HL-60 (cell line): ENCODE measurements around the gene CD99.

Experiments used
- DNase-seq, 2 experiments: peaks; one replicate each; pipeline ENCODE4 v3.0.0-alpha.2; 2010 to 2020; ENCODE audit warnings: low read depth in 1 of 2, low spot score in 1 of 2
- H3K27ac ChIP-seq: fragments of 250-450 bp; sonication (Bioruptor Pico); replicated peaks from 2 replicates; pipeline ENCODE4 v1.5.1; 2020; ENCODE audit warnings: mild to moderate bottlenecking, moderate library complexity
- H3K27me3 ChIP-seq: fragments of 250-450 bp; sonication (Bioruptor Pico); 2 replicates; pipeline ENCODE4 v1.5.1; 2021; ENCODE audit warnings: mild to moderate bottlenecking, moderate library complexity; ENCODE audit not compliant: insufficient read depth, poor library complexity, severe bottlenecking
- H3K4me3 ChIP-seq: replicated peaks from 2 replicates; pipeline ENCODE4 v1.5.1; 2011; ENCODE audit warnings: mild to moderate bottlenecking, control low read depth, low read length; ENCODE audit not compliant: insufficient read depth
- GABPA ChIP-seq: IDR thresholded peaks from 2 replicates; pipeline ENCODE4 v1.6.1; 2012; ENCODE audit warnings: low read depth
- POLR2AphosphoS5 ChIP-seq: IDR thresholded peaks from 2 replicates; pipeline ENCODE4 v1.6.1; 2012; ENCODE audit warnings: low read depth
- SPI1 ChIP-seq: IDR thresholded peaks from 2 replicates; pipeline ENCODE4 v1.6.1; 2012; ENCODE audit warnings: low read depth, mild to moderate bottlenecking, borderline replicate concordance
- TF ChIP-seq, protein P1 (sequence below): IDR thresholded peaks from 2 replicates; pipeline ENCODE4 v1.6.1; 2012; ENCODE audit warnings: low read depth; ENCODE audit not compliant: insufficient replicate concordance
- TF ChIP-seq, protein P2 (sequence below): IDR thresholded peaks from one replicate; pipeline ENCODE4 v1.5.1; 2011; ENCODE audit warnings: low read length, control low read depth, inconsistent platforms; ENCODE audit not compliant: insufficient read depth

CD99 gene

DNA sequence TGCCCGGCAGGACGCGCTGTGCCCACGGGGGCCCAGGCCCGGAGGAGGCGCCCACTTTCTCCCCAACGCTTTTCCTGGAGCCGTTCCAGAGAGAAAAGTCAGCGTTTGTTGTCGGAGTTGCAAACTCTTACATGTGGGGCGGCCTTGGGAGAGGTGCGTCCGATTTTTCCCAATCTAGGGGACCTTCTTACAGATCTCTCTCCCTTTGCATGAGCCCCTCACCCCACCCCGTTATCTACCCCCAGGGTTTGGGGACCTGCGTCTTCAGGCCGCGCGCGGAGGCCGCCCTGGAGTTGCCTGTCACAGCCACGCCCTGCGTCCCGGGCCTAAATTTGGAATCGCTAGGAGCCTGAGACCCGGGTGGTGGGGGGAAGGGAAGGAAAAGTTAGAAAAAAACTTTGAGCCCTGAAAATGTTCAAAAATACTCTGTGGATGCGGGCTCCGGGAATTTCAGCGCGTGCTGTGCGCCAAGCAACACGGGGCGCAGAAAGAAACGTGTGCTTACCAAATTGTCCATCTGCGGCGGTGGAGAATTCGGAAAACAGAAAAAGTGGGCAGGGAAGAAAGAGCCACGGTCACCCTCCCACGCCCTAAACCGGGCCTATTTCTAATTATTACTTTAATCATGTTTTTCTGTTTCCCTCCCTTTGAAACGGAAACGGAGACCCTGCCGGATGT lies 587 bp downstream of the CD99 start:
- Histone ChIP-seq H3K4me3 (peak overlapping the region; percentile 62), H3K27ac (peak overlapping the region; percentile 57), H3K27me3 (no peaks in the 10 kb centered on the region)
- TF ChIP-seq, protein P1, sequence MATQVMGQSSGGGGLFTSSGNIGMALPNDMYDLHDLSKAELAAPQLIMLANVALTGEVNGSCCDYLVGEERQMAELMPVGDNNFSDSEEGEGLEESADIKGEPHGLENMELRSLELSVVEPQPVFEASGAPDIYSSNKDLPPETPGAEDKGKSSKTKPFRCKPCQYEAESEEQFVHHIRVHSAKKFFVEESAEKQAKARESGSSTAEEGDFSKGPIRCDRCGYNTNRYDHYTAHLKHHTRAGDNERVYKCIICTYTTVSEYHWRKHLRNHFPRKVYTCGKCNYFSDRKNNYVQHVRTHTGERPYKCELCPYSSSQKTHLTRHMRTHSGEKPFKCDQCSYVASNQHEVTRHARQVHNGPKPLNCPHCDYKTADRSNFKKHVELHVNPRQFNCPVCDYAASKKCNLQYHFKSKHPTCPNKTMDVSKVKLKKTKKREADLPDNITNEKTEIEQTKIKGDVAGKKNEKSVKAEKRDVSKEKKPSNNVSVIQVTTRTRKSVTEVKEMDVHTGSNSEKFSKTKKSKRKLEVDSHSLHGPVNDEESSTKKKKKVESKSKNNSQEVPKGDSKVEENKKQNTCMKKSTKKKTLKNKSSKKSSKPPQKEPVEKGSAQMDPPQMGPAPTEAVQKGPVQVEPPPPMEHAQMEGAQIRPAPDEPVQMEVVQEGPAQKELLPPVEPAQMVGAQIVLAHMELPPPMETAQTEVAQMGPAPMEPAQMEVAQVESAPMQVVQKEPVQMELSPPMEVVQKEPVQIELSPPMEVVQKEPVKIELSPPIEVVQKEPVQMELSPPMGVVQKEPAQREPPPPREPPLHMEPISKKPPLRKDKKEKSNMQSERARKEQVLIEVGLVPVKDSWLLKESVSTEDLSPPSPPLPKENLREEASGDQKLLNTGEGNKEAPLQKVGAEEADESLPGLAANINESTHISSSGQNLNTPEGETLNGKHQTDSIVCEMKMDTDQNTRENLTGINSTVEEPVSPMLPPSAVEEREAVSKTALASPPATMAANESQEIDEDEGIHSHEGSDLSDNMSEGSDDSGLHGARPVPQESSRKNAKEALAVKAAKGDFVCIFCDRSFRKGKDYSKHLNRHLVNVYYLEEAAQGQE, result no peak
- TF ChIP-seq SPI1 (no peak), POLR2AphosphoS5 (no peak), GABPA (no peak)
- TF ChIP-seq, protein P2, sequence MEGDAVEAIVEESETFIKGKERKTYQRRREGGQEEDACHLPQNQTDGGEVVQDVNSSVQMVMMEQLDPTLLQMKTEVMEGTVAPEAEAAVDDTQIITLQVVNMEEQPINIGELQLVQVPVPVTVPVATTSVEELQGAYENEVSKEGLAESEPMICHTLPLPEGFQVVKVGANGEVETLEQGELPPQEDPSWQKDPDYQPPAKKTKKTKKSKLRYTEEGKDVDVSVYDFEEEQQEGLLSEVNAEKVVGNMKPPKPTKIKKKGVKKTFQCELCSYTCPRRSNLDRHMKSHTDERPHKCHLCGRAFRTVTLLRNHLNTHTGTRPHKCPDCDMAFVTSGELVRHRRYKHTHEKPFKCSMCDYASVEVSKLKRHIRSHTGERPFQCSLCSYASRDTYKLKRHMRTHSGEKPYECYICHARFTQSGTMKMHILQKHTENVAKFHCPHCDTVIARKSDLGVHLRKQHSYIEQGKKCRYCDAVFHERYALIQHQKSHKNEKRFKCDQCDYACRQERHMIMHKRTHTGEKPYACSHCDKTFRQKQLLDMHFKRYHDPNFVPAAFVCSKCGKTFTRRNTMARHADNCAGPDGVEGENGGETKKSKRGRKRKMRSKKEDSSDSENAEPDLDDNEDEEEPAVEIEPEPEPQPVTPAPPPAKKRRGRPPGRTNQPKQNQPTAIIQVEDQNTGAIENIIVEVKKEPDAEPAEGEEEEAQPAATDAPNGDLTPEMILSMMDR, result no peak
- DNase-seq, result peak in 1 of 2 experiments; percentile 14

DNA sequence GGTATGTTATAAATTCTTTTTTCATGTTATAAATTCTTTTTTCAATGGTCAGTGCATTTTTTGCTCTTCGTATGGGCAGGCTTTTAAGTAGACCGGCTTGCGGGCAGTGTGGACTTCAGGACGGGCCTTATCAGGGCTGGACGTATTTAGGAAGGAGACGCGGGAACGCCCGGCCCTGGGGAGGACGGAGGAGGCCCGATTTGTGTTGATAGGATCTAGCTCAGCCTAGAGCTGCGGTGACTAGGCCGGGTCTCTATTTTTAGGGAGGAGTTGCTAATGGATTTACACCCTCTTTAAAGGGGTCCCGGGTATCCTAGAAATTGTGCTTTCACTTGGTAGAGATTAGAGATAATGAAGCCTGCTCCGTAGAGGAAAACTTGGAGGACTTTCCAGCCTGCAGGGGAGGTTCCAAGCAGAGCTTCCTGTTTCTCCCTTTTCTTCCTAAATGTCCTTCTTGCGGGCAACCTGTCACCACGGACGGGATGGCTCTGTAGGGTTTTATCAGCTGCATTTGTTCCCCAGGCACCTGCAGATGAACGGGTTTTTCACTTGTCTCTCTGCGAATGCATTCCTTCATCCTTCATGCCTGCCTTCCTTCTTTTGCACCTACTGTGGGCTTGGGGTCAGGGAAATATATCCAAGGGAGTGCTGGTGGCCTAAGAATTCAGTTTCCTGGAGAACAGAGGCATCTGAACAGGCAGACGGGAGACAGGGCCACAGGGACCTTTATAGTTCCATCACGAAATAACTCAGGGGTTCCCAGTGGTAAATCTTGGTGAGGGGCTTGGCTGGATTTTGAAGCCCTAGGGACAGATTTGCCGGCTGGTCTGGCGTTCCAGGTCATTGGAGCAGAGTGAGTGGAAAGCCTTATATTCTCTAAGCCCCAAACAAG lies 1.4 kb downstream of the CD99 start:
- TF ChIP-seq SPI1 (no peak), POLR2AphosphoS5 (no peak), GABPA (no peak)
- TF ChIP-seq, protein P1, result no peak
- TF ChIP-seq, protein P2, result no peak
- H3K27ac ChIP-seq, result peak overlapping the region; percentile 57

DNA sequence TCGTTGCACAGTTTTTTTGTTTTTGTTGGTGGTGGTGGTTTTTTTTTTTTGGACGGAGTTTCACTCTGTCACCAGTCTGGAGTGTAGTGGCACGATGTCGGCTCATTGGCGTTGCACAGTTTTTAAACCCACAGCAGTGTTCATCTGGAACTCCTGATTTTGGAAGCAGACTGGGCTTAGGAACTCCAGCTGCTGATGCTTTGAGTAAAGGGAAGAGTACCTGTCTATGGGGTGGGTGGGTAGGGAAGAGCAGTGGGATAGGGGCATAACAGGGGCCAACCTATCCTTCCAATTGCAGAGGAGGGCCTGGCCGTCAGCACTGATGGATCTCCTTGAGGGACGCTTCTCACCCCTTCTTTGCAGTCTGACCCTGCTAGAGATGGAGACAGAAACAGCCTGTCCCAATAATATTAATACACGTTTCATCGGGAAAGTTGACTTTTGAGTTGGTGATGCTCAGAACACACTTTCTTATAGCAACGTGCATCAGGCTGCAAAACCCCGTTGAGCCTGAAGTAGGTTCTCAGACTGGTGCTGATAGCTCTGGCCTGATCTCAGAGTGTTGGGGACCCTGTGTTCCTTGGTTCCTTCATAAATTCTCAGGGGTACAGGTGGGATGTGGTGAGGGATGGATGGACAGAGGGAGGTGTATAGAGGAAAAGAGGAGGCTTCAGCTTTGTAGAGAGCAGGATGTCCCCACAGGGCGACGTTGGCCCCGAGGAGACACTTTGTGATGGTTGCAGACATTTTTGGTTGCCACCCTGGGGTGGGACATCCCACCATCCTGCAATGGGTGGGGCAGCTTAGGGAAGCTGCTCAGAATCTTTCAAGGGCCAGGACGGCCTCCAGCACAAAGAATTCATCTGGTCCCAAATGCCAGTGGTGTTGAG lies 2.3 kb downstream of the CD99 start:
- Histone ChIP-seq H3K27ac (no peak overlapping the region), H3K27me3 (no peaks in the 10 kb centered on the region), H3K4me3 (no peak overlapping the region)
- no peak for TF ChIP-seq GABPA
- TF ChIP-seq, protein P1, result no peak
- TF ChIP-seq SPI1, result no peak
- TF ChIP-seq, protein P2, result no peak
- no peak for TF ChIP-seq POLR2AphosphoS5
- DNase-seq, result no peak

More for the DNA sequence above, 1.4 kb downstream of the CD99 start:
- DNase-seq, result peak in 1 of 2 experiments; percentile 13
- Histone ChIP-seq H3K4me3 (peak overlapping the region; percentile 62), H3K27me3 (no peaks in the 10 kb centered on the region)
